Measurements from ENCODE around the gene KCND1.

KCND1 gene

DNA sequence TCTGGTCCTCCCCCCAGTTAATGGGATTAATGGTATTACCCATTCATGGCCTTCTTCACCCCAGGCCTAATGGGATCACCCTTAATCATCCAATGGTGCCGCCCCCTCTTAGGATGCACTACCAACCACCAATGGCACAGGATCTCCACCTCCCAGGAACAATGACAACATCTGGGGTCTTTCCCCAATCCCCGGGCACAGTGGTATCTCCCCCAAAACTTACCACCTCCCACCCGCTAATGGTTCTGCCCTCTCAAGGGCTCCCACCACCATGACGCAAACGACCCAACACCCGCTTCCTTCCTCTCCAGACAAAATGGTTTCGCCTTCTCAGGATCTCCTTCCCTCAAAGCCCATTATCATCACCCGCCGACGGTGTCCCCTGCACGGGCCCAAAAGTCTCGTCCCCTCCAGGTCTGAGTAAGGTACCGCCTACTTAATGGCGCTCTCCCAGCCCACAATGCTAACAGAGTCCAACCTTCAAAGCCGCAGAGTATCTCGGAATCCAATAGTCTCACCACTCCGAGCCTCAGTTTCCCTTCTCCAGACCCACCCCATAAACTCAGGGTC lies 30.0 kb upstream of the KCND1 start:
- DNase-seq (ENCODE audit: low read depth, low spot score) = no peak
- CTCF ChIA-PET = interaction anchor here (1.0 kb wide), 1 partner anchor 39 kb away, joined by 3 read pairs; no protein-coding TSS in a partner anchor
- peak overlapping the region; percentile 75 for H3K4me3 ChIP-seq (ENCODE audit: low read depth, low read length)
- POLR2A ChIA-PET = interaction anchor here (0.6 to 1.3 kb wide), 3 partner anchors 24 to 42 kb away, joined by 4 to 8 read pairs (median 4); partner anchors contain the start of gene TFE3
- TF ChIP-seq, protein P1, sequence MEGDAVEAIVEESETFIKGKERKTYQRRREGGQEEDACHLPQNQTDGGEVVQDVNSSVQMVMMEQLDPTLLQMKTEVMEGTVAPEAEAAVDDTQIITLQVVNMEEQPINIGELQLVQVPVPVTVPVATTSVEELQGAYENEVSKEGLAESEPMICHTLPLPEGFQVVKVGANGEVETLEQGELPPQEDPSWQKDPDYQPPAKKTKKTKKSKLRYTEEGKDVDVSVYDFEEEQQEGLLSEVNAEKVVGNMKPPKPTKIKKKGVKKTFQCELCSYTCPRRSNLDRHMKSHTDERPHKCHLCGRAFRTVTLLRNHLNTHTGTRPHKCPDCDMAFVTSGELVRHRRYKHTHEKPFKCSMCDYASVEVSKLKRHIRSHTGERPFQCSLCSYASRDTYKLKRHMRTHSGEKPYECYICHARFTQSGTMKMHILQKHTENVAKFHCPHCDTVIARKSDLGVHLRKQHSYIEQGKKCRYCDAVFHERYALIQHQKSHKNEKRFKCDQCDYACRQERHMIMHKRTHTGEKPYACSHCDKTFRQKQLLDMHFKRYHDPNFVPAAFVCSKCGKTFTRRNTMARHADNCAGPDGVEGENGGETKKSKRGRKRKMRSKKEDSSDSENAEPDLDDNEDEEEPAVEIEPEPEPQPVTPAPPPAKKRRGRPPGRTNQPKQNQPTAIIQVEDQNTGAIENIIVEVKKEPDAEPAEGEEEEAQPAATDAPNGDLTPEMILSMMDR (IDR thresholded peaks at IDR 0.05; ENCODE audit: insufficient read depth, low read length, missing control alignments) = no peak

DNA sequence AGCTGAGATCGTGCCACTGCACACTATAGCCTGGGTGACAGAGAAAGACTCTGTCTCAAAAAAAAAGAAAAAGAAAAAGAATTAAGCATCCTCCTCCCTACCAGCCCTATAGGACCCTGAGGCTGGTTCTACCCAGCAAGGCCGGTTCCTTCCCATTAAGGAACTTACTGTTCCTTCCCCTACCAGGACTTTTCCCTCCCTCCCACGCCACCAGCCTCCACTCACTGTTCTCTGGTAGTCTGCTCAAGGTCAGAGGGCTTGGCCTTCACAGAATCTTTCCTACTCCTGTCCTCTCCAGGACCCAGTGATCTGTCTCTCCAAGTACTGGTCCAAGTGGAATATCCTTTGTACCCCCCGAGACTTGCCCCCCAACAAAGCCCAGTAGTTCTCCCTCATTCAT lies 29.0 kb upstream of the KCND1 start:
- DNase-seq (ENCODE audit: low read depth, low spot score) = no peak
- ChIA-PET CTCF (no interaction called here), POLR2A (no interaction called here)
- TF ChIP-seq, protein P1 (IDR thresholded peaks at IDR 0.05; ENCODE audit: insufficient read depth, low read length, missing control alignments) = no peak
- H3K4me3 ChIP-seq (ENCODE audit: low read depth, low read length) = no peak overlapping the region; the same call in 1 of the 2 replicates

DNA sequence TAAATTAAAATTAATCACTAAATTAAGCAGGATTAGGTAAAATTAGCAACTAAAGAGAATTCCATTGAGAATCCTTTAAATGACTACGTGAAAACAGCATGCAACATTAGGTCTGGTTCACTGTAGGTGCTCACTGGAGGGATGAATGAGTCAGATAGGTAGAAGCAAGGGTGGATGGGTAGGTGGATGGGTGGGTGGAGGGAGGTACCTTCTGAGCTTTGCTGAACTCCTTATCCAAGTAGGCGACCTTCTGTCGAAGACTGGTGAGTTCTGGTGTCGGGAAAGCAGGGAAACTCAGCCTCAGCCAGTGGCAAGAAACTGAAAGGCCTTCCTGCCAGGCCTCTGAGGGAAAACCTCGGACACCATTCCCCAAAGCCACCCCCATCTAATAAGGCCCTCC lies 27.4 kb upstream of the KCND1 start:
- no peak for DNase-seq (ENCODE audit: low read depth, low spot score)
- ChIA-PET CTCF (no interaction called here), POLR2A (no interaction called here)
- H3K4me3 ChIP-seq (ENCODE audit: low read depth, low read length) = no peak overlapping the region
- TF ChIP-seq, protein P1 (IDR thresholded peaks at IDR 0.05; ENCODE audit: insufficient read depth, low read length, missing control alignments) = no peak

DNA sequence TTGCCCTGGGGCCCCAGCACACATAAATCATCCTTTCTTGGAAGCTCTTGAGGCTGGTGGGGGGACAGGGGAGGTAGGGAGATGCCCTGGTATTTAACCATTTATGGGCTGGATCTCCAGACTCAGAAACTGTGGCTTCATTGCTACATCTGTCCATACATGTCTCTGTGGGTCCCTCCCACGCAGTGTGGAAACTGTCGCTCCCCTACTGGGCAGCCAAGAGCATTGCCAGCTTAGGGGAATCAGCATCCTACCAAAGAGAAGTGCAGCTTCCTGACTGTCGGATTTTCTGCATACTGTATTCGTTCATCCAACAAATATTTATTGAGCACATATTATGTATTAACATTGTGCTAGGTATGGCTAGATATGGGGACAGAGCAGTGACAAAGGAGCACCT lies 26.7 kb upstream of the KCND1 start:
- TF ChIP-seq, protein P1 (IDR thresholded peaks at IDR 0.05; ENCODE audit: insufficient read depth, low read length, missing control alignments) = no peak
- H3K4me3 ChIP-seq (ENCODE audit: low read depth, low read length) = no peak overlapping the region
- DNase-seq (ENCODE audit: low read depth, low spot score) = no peak
- ChIA-PET POLR2A (no interaction called here), CTCF (no interaction called here)

DNA sequence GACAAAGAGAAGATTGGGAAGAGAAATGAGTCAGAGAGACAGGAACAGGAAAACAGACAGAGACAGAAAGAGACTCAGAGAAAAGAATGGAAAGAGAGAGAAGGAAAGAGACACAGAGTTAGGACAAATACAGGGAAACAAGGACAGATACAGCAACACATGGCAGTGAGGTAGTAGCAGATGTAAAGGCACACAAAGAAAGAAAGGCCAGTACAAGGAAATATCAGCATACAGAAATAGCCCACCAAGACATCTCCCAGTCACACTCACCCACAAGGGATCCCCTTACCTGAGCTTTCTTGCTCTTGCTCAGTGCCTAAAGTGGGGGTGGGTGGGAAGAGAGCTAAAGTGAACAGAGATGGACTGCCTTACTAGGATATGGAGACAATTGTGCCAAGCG lies 26.2 kb upstream of the KCND1 start:
- H3K4me3 ChIP-seq (ENCODE audit: low read depth, low read length) = no peak overlapping the region
- TF ChIP-seq, protein P1 (IDR thresholded peaks at IDR 0.05; ENCODE audit: insufficient read depth, low read length, missing control alignments) = no peak
- ChIA-PET CTCF (no interaction called here), POLR2A (no interaction called here)
- no peak for DNase-seq (ENCODE audit: low read depth, low spot score)

DNA sequence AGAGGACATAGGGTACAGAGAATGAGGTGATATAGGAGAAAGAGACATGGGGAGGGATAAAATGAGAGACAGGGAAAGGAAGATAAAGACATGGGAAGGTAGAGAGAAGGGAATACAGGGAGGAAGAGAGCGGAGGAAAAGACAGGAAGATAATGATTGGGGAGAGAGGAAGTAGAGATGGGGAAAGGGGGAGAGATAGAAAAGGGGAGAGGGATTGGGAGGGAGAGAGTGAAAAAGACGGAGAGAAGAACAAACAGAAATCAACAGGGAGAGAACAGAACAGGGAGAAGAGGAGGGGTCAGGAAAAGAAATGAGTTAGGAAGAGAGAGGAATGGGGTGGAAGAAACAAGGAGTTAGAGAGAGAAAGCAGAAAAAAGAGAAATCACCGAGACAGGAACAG lies 25.8 kb upstream of the KCND1 start:
- DNase-seq (ENCODE audit: low read depth, low spot score) = no peak
- no peak overlapping the region for H3K4me3 ChIP-seq (ENCODE audit: low read depth, low read length)
- TF ChIP-seq, protein P1 (IDR thresholded peaks at IDR 0.05; ENCODE audit: insufficient read depth, low read length, missing control alignments) = no peak
- ChIA-PET POLR2A (no interaction called here), CTCF (no interaction called here)

Data from AG04449 (cell line).